Natural killer cell (primary cell): ENCODE data around the gene CAMK2B. TPM values are rescaled to one million over a fixed set of nuclear protein-coding genes. Genes with fewer than 3 reads are reported as not detected.

Experiments used
- ATAC-seq, 3 donors: fragments of 150-1000 bp in 2 of 3; fragments of 200-7000 bp in 1 of 3; cut with Tn5 transposase; 1 replicate in 1 of 3; 2 replicates in 2 of 3; pipeline ENCODE4 v1.10.0; 2021; ENCODE audit warnings: mild to moderate bottlenecking in 2 of 3, moderate library complexity in 2 of 3
- DNase-seq, 2 donors: peaks; one replicate each; pipeline versions ENCODE4 v3.0.0 to v3.0.0-alpha.2; 2013 to 2021; ENCODE audit warnings: mixed read lengths in 1 of 2
- H3K27ac ChIP-seq: one replicate; pipeline ENCODE4 v1.5.1; 2013; ENCODE audit warnings: mild to moderate bottlenecking, low read length
- H3K27me3 ChIP-seq: one replicate; pipeline ENCODE4 v1.6.1; 2013; ENCODE audit warnings: low read length; ENCODE audit not compliant: control insufficient read depth, insufficient read depth
- H3K36me3 ChIP-seq: one replicate; pipeline ENCODE4 v1.6.1; 2013; ENCODE audit warnings: low read length; ENCODE audit not compliant: control insufficient read depth, insufficient read depth
- H3K4me1 ChIP-seq: one replicate; pipeline ENCODE4 v1.6.1; 2013; ENCODE audit warnings: low read length; ENCODE audit not compliant: control insufficient read depth, insufficient read depth
- H3K4me3 ChIP-seq: one replicate; pipeline ENCODE4 v1.5.1; 2013; ENCODE audit warnings: low read length
- H3K9me3 ChIP-seq: one replicate; pipeline ENCODE4 v1.6.1; 2013; ENCODE audit warnings: low read length; ENCODE audit not compliant: control insufficient read depth, insufficient read depth
- H3K27ac Mint-ChIP-seq, 2 donors: one replicate each; pipeline ENCODE4 v1.8.0; 2022; ENCODE audit warnings: mild to moderate bottlenecking in 2 of 2, mixed read lengths in 2 of 2, moderate library complexity in 1 of 2
- H3K27me3 Mint-ChIP-seq, 2 donors: one replicate each; pipeline ENCODE4 v1.8.0; 2022; ENCODE audit warnings: low read depth in 2 of 2, mixed read lengths in 2 of 2
- H3K36me3 Mint-ChIP-seq: one replicate; pipeline ENCODE4 v1.8.0; 2022; ENCODE audit warnings: mixed read lengths
- H3K4me1 Mint-ChIP-seq, 2 donors: one replicate each; pipeline ENCODE4 v1.8.0; 2022; ENCODE audit warnings: mixed read lengths in 2 of 2
- H3K4me3 Mint-ChIP-seq: one replicate; pipeline ENCODE4 v1.8.0; 2022; ENCODE audit warnings: mild to moderate bottlenecking, moderate library complexity, mixed read lengths
- H3K9me3 Mint-ChIP-seq, 2 donors: one replicate each; pipeline ENCODE4 v1.8.0; 2022; ENCODE audit warnings: mixed read lengths in 2 of 2
- WGBS: methylation state at CpG from one replicate; pipeline ENCODE4 v1.1.7; 2013; ENCODE audit warnings: missing lambda C conversion rate; ENCODE audit not compliant: insufficient coverage; 5-methylcytosine and 5-hydroxymethylcytosine counted together
- intact Hi-C: fragments of 100-400 bp; cut with micrococcal nuclease; formaldehyde crosslinking; loops from one replicate; pipeline ENCODE4 v1.14.2; 2022
- total RNA-seq, 4 donors: library from RNA; stranded (reverse); fragments of 120-200 nt in 1 of 4; gene quantifications; one replicate each; pipeline versions ENCODE4 v1.2.3 to v1.2.4, GENCODE V29; 2013 to 2022
- TF ChIP-seq, protein P1 (sequence below): fragments of 200-600 bp; IDR thresholded peaks from one replicate; pipeline ENCODE4 v1.8.0; 2022; ENCODE audit warnings: antibody characterized with exemption

CAMK2B gene
- total RNA-seq, 3 donors from 2014 or later (not counting 1 experiment from before 2014, with no cell fraction given) = 0.70 TPM; not detected in 2

DNA sequence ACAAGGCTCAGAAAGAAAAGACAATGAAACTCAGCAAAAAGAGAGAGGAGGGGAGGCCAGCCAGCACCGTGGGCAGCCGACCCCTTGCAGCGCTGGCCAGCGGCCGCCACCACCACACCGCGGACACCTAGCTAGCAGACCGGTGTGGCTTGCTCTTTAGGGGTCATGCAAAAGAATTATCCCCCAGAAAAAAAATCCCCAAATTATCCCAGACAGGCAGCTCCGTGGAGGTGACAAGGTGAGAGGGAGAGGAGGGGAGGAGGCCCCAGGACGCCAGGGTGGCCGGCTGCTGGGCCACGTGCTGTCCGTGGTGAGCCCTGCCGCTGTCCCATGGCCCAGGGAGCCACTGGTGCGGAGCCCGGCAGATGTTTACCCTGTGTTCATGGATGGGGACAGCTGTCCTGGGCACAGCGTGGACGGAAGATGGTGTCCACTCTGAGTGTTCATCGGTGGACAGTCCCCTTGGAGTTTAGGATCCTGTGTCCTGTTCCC, 108.1 kb downstream of the CAMK2B start:
- H3K27ac ChIP-seq = no peak overlapping the region
- H3K4me1 ChIP-seq = no peaks in the 10 kb centered on the region
- 92% methylated on average over 16 of the region's 19 CpGs for WGBS
- H3K9me3 Mint-ChIP-seq = no peaks in the 10 kb centered on the region
- no peaks in the 10 kb centered on the region for H3K27me3 ChIP-seq
- H3K4me3 ChIP-seq = no peak overlapping the region
- TF ChIP-seq, protein P1, sequence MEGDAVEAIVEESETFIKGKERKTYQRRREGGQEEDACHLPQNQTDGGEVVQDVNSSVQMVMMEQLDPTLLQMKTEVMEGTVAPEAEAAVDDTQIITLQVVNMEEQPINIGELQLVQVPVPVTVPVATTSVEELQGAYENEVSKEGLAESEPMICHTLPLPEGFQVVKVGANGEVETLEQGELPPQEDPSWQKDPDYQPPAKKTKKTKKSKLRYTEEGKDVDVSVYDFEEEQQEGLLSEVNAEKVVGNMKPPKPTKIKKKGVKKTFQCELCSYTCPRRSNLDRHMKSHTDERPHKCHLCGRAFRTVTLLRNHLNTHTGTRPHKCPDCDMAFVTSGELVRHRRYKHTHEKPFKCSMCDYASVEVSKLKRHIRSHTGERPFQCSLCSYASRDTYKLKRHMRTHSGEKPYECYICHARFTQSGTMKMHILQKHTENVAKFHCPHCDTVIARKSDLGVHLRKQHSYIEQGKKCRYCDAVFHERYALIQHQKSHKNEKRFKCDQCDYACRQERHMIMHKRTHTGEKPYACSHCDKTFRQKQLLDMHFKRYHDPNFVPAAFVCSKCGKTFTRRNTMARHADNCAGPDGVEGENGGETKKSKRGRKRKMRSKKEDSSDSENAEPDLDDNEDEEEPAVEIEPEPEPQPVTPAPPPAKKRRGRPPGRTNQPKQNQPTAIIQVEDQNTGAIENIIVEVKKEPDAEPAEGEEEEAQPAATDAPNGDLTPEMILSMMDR = no peak
- no peak for ATAC-seq
- no peaks in the 10 kb centered on the region for H3K4me1 Mint-ChIP-seq
- H3K36me3 ChIP-seq = peaks cover 11% of the 10 kb centered on the region
- no peak overlapping the region for H3K27ac Mint-ChIP-seq
- no peak for DNase-seq
- H3K27me3 Mint-ChIP-seq = no peaks in the 10 kb centered on the region
- H3K9me3 ChIP-seq = no peaks in the 10 kb centered on the region
- no peak overlapping the region for H3K4me3 Mint-ChIP-seq
- H3K36me3 Mint-ChIP-seq = no peaks in the 10 kb centered on the region
- intact Hi-C loops = no loop called here

DNA sequence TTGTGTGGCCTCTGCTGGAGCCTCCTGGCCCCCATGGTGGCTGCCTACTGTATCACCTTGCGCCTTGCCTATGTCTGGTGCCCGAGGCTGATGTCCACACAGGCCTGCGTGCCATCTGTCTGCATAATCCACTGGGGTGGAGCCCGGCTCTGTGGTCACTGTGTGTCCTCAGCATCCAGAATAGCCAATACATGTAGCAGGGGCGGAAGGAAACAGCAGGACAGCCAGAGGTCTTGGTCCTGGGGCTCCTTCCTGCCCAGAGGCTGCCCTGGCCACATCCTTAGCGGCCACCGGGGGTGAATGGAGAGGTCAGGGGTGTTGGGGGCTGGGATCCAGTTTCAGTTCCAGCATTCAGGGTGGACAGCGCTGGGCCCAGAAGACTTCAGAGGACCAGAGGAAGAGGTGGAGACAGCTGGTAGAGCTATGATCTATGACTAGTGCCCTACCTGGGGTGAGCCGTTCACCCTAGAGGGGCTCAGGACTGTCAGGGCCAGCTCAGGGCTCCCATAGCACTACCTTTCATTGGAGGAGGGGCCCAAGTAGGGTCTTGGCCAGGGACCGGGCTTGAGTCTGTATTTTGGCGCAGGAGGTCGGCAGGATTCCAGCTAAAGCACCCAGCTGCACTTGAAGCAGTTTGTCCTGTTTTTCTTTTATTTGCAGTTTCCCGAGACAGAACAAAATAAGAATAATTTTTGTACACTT, 108.7 kb downstream of the CAMK2B start:
- Mint-ChIP-seq H3K27me3 (no peaks in the 10 kb centered on the region), H3K36me3 (no peaks in the 10 kb centered on the region), H3K9me3 (no peaks in the 10 kb centered on the region), H3K4me1 (peaks cover 0 to 1% of the 10 kb centered on the region in 2 donors), H3K4me3 (no peak overlapping the region), H3K27ac (no peak overlapping the region)
- H3K4me3 ChIP-seq = no peak overlapping the region
- 94% methylated on average over 13 of the region's 13 CpGs for WGBS
- TF ChIP-seq, protein P1 = no peak
- ATAC-seq (no peak), DNase-seq (no peak)
- peaks cover 17% of the 10 kb centered on the region for H3K36me3 ChIP-seq
- H3K9me3 ChIP-seq = no peaks in the 10 kb centered on the region
- no peaks in the 10 kb centered on the region for H3K27me3 ChIP-seq
- intact Hi-C loops = no loop called here
- no peak overlapping the region for H3K27ac ChIP-seq
- no peaks in the 10 kb centered on the region for H3K4me1 ChIP-seq

DNA sequence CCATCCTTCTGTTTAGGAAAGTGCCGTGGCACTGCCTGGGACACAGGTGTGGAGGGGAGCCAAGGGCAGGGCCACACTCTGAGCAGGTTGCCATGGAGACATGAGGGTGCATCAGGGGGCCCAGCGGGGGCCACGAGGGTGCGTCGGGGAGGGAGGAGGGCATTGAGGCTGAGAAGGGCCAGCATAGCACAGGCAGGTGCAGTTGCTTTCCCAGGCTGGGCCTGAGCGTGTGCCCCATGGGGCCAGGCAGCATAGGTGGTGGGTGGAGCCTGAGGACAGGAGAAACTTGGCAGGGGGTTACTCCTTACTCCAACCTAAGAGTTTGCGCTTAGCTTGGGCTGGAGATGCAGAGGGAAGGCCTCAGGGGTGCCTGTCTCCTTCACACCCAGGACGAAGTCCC, 109.4 kb downstream of the CAMK2B start:
- TF ChIP-seq, protein P1 = no peak
- ATAC-seq (no peak), DNase-seq (no peak)
- H3K27ac ChIP-seq = no peak overlapping the region
- H3K4me3 Mint-ChIP-seq = no peak overlapping the region
- H3K27me3 ChIP-seq = no peaks in the 10 kb centered on the region
- H3K4me1 ChIP-seq = no peaks in the 10 kb centered on the region
- H3K27ac Mint-ChIP-seq = no peak overlapping the region
- H3K4me1 Mint-ChIP-seq = peaks cover 0 to 5% of the 10 kb centered on the region in 2 donors
- 88% methylated on average over 8 of the region's 8 CpGs for WGBS
- H3K36me3 Mint-ChIP-seq = no peaks in the 10 kb centered on the region
- no peaks in the 10 kb centered on the region for H3K27me3 Mint-ChIP-seq
- H3K36me3 ChIP-seq = peaks cover 23% of the 10 kb centered on the region
- intact Hi-C loops = no loop called here
- no peaks in the 10 kb centered on the region for H3K9me3 ChIP-seq
- H3K9me3 Mint-ChIP-seq = no peaks in the 10 kb centered on the region
- H3K4me3 ChIP-seq = no peak overlapping the region

DNA sequence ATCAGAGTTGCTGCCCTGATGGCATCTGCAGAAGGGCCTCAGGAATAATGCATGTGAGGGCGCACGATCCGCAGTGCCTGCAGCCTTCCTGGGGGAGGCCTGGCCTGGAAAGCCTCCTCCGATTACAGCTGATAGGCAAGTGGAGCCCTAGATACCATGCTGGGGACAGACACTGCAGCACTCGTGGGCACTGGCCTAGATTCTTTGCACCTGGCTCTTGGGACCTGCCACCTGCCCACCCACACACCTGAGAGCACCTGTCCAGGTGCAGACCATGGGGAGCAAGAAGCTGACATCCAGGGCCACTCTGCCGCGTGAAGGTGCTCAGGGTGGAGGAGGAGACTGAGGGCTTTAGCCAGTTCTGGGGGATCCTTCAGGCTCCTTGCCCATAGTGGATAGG, 109.9 kb downstream of the CAMK2B start:
- ATAC-seq (no peak), DNase-seq (no peak)
- no peak overlapping the region for H3K27ac ChIP-seq
- H3K36me3 ChIP-seq = peaks cover 28% of the 10 kb centered on the region
- H3K27me3 ChIP-seq = no peaks in the 10 kb centered on the region
- H3K27me3 Mint-ChIP-seq = no peaks in the 10 kb centered on the region
- no peak overlapping the region for H3K4me3 ChIP-seq
- TF ChIP-seq, protein P1 = no peak
- no peak overlapping the region for H3K27ac Mint-ChIP-seq
- peaks cover 0 to 5% of the 10 kb centered on the region in 2 donors for H3K4me1 Mint-ChIP-seq
- H3K4me1 ChIP-seq = no peaks in the 10 kb centered on the region
- H3K9me3 ChIP-seq = no peaks in the 10 kb centered on the region
- H3K4me3 Mint-ChIP-seq = no peak overlapping the region
- H3K36me3 Mint-ChIP-seq = peaks cover 2% of the 10 kb centered on the region
- intact Hi-C loops = no loop called here
- no peaks in the 10 kb centered on the region for H3K9me3 Mint-ChIP-seq
- WGBS = 92% methylated on average over 7 of the region's 7 CpGs
